HG03103 (cell line): ENCODE results near the gene IFNGR2.
"Not testable (repeated sequence)": the region's sequence is repeated elsewhere in the genome, so short reads cannot be mapped to it uniquely, and the experiment has no call there.

Experiments used
- ATAC-seq: cut with Tn5 transposase; IDR thresholded peaks from one replicate; pipeline ENCODE4 v1.9.1; 2021; ENCODE audit warnings: low read depth; ENCODE audit not compliant: unreplicated experiment

Gene IFNGR2

GRCh38 chr21:33403128-33403785 lies at the start of gene IFNGR2:
Gene IFNGR2, plus strand, starts transcription at chr21:33403413. Its CDS starts 131 bp downstream, at chr21:33403544.
- ATAC-seq, result no peak

GRCh38 chr21:33355355-33355754 lies 47.9 kb upstream of the IFNGR2 start:
- ATAC-seq, result no peak

- no peak for ATAC-seq
Observed at GRCh38 chr21:33355996-33356395, 47.2 kb upstream of the IFNGR2 start.

- no peak for ATAC-seq
Observed at GRCh38 chr21:33357177-33357576, 46.0 kb upstream of the IFNGR2 start.

- no peak for ATAC-seq
Observed at GRCh38 chr21:33359446-33359845, 43.8 kb upstream of the IFNGR2 start.

- no peak for ATAC-seq
Observed at GRCh38 chr21:33360281-33360680, 42.9 kb upstream of the IFNGR2 start.

GRCh38 chr21:33360881-33361602 lies 42.2 kb upstream of the IFNGR2 start:
- ATAC-seq, result peak; percentile 81

- ATAC-seq, result no peak
Observed at GRCh38 chr21:33362044-33362555, 41.1 kb upstream of the IFNGR2 start.

- not testable (repeated sequence) for ATAC-seq
Observed at GRCh38 chr21:33363911-33364609, 39.2 kb upstream of the IFNGR2 start.

- ATAC-seq, result no peak
Observed at GRCh38 chr21:33364830-33365229, 38.4 kb upstream of the IFNGR2 start.

GRCh38 chr21:33367309-33367973 lies 35.8 kb upstream of the IFNGR2 start:
- ATAC-seq, result no peak

GRCh38 chr21:33368124-33368523 lies 35.1 kb upstream of the IFNGR2 start:
- ATAC-seq, result no peak

- no peak for ATAC-seq
Observed at GRCh38 chr21:33368576-33368975, 34.6 kb upstream of the IFNGR2 start.

GRCh38 chr21:33369586-33369985 lies 33.6 kb upstream of the IFNGR2 start:
- no peak for ATAC-seq

GRCh38 chr21:33370305-33370704 lies 32.9 kb upstream of the IFNGR2 start:
- no peak for ATAC-seq

GRCh38 chr21:33371366-33371765 lies 31.8 kb upstream of the IFNGR2 start:
- no peak for ATAC-seq

GRCh38 chr21:33372582-33372981 lies 30.6 kb upstream of the IFNGR2 start:
- ATAC-seq, result no peak

GRCh38 chr21:33373451-33373850 lies 29.8 kb upstream of the IFNGR2 start:
- ATAC-seq, result no peak

- ATAC-seq, result no peak
Observed at GRCh38 chr21:33374080-33374449, 29.1 kb upstream of the IFNGR2 start.

- ATAC-seq, result no peak
Observed at GRCh38 chr21:33374450-33375096, 28.6 kb upstream of the IFNGR2 start.
